T-helper 9 cell (primary cell): ENCODE measurements around the gene TBX20.
"Not testable (repeated sequence)": the region's sequence is repeated elsewhere in the genome, so short reads cannot be mapped to it uniquely, and the experiment has no call there.

ENCODE experiments used
- DNase-seq: peaks from one replicate; pipeline ENCODE4 v3.0.0-alpha.2; 2020

Gene TBX20

DNA sequence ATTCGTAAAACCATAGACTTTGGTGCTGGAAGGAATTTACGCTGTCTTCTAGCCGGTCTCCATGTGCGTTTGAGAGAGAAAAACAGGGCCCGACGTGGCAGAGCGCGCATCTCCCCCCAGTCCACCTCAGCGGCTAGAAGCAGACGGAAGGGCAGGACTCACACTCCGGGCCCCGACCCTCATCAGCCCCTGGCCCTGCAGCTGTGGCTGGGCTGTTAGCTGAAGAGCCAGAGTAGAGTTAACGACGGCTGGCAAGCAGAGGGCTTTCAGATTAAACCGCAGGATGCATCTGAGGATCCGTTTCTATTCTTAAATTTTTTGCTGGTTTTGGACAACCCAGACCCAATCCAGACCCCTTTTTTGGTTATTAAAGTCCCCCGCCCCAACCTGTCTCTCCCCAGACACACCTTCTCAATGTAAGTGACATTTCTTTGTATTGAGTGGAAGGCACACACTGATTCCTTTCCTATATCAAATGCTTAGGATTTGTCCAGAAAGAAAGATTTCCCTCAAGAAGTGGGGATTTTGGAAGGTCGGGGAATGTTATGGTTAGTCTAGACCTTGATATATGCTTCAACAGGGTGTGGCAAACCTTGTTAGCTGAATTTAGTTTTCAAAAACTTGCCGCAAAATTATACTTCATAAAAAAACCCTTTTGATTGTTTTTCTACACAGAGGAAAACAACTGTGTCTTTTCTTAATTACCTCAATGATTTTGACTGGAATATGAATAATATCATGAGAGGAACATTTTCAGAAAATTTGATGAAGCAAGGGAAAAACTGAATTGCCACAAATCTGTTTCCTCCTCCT is 1.7 kb upstream of the TBX20 start:
- DNase-seq, result no peak

DNA sequence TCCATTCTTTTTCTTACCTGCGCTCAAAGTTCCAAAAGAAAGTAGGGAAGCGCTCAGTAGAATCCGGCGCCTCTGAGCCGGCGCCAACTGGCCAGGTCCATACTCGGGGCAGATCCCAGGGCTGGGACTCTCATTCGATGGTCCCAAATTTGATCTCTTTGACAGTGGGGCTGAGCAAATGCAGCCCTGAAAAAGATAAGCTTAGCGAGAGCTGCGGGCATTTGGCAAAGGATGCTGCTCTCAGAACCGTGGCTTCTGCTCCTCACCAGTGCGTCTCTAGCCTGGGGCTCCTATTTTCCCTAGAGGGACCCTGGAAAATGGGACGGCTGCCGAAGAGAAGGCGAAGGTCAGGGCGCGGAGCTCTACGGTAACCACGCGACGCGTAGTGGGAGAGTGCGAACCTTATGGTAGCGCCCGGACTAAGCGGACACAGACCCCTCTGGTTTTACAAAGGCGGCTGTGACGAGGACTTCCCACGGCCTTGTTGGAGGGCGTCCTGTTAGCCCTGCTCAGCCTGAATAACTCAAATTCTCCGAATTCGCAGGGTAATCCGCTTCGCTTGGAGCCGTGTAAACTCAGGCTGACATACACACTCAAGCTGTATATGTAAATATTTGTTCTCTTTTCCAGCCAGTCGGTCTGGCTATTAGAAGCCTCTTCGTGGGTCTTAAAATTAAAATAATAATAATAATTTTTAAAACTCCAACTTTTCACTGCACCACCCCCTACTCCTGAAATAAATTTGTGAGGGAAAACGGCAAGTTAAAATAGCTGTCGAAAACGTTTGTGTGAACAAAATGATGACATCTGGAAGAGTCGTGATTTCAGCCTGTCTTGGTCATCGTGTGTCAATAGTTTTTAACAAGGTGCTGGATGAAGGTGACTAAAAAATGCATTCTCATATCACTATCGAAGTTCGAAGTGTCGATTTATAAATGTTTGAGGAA is 869 bp upstream of the TBX20 start:
- DNase-seq, result no peak

DNA sequence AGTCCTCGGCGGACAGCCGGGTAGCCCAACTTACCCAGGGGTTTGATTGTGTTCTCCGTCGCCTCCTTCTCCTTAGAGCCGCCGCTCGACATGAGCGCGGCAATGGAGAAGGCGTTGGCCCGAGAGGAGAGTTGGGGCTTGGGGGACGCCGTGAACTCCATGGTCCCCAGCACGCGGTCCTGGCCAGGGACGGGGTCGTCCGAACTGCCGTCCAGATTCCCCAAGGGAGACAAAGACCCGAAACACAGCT is 515 bp downstream of the TBX20 start:
- DNase-seq, result no peak

DNA sequence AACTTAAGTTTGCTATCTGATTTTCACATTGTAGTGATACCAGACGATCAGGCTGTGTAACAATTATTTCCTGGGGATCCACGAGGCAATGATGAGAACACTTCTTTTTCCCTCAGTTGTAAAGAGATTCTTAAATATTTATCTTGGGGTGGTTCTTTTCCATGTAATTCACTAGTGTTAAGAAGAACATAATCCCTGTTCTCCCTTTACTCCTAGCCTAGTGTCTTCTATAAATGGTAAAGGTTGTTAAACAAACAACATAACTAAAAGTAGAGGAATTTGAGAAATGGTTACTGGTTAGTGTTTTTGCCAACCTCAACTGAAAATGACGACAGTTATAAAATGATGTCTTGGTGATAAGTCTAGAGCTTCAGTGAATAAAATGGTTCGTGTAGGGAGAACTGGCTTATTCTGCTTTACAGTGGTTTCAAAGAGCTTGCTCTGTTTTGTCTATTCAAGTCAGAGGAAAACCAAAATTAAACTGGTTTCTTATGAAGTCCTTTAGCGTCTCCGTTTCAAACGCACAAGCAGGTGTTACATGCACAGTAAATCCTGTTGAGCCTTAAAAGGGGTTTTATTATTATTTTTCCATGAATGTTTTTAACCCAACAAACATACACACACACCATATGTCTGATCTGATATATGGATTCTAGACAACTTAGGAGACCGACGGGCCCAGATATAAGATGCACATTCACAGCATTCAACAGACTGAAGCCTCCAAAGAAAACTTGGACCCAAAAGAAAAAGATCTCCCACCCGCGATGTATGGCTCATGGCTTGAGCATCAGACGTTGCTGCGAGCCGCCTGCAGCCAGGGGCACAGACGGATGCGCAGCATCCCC is 1.1 kb downstream of the TBX20 start:
- DNase-seq, result no peak

DNA sequence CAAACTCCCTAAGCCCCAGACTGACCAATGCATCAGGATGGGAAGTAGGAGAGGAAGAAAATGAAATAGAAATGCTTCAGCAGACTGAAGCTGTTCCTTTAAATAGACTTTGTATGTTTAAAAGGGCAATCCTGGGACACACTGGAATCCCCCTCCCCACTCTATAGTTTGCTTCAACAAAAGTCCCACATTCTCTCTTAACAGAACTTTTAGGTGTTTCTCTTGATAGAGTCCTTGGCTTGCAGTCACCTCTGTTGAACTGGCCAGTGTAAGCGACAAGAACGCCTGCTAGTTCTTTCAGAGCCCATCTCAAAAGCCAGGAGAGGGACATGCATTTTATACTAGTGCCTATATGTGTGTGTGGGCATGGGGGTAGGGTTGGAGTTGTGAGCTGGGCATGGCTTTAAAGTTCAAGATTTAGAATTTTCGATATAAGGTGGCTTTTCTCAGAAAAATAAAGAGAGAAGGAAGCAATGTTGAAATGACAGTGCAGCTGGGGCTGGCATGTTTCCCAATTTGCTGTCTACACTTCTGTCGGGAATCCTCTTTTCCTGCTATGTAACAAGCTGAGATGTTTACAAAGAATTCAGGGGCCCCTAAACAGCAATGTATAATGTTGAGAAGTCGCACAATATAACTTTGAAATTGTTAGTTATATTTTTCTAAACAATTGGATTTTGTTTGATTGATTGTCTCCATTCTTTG is 2.1 kb downstream of the TBX20 start:
- DNase-seq, result no peak

DNA sequence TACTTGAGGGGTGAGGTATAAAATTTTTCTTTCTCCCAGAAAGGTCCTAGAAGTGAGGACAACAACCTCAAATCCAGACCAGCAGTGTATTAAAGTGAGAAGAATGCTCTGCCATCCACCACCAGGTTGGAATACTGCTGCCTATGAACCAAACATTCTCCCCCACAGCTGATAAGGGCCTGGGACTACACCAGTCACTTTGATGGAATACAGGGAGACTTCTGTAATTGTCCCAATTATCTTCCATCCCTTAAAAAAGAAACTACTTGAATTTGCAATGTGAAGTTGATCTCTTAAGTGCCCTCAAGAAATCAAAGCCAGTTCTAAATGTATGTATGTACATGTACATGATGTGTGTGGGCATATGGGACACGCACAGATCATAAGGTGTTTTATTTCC is 3.0 kb downstream of the TBX20 start:
- DNase-seq, result no peak

DNA sequence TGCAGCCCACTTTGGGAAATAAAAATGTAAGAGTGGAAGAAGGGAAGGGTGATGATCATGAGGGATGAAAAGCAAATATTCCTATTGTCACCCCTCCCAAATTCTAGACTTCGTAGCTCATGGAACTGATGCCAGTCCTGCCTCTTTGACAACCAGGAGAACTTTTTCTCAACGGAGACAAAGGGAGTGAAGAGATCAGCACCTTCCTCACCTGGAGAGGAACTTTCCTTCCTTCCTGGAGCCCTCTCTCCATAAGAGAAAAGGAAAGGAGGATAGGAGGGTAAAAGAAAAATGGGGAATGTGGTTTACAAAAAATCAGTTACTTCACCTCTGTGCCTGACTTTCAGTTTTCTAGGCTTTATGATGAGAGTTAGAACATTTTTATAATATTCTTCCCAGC is 3.4 kb downstream of the TBX20 start:
- no peak for DNase-seq

DNA sequence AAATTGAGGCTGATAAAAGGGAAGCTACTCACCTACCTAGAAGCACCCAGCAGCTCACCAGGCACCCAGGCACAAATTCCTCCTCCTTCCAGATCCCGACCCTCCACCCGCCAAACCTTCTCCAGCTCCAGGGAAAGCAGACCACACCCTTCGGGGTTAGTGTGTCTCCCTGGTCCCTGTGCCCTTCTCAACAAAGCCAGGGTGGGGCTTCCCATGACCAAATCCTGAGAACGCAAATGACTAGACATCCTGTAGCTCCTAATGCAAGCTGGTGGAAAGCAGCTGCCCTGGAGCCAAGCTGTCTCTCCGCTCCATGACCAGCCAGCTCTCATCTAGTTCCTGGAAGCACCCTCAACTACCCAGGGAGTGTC is 4.4 kb downstream of the TBX20 start:
- DNase-seq, result no peak

DNA sequence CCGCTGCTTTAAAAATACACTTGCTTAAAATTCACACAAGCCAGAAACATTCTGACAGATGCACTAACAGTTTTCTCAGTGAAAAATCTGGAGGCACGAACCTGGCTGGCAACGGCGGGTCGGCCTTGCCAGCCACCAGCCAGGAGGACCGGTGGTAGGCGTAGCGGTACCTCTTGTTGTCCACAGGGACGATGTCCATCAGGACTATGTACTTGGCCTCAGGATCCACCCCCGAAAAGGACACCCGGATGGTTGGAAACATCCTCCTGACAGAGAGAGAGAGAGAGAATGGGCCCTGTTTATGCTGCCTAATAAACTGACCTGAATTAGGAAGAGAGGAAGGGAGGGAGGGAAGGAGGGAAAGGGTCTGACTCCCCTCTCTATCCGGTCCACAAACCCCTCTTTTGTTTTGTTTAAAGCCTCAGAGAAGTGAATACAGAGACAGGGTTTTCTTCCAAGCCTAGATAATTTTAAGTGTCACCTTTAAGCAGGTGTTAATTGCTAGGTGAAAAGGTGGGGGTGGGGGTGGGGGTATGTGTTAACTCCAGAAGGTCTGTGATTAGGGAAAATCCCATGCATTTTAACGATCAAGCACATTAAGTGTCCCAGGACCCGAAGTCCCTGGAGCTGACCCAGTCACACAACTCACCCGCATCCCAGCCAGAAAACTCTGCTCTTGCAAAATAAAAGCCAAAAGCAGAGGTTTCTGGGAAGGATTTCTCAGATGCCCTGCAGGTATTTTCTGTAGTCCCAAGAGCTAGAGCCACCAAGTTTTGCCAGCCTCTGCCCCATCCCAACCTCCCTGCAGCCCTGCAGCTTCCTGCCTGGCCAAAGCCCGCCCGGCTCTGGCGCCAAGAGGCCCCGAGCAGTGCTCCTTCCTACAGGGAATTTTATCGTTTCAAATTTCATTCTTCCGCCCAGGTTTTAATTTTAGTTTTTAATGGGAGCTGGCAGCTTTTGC is 5.0 kb downstream of the TBX20 start:
- no peak for DNase-seq

DNA sequence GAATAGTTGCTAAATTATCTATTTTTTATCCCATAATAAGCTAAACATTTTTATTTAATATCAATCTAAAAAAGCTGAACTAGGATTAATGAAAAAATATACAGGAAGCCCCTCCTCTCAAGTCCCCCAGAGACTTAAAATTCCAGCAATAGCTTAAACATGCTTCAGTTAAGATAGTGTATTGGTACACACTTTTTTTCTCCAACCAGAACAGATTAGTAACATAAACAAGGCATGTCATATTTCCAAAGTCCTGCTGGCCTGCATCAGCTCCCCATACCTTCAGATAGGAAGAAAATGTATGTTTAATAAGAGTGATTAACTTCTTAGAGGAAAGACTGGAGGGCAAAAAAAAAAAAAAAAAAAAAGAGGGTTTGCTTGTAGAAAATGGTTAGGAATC is 7.1 kb downstream of the TBX20 start:
- DNase-seq, result no peak

DNA sequence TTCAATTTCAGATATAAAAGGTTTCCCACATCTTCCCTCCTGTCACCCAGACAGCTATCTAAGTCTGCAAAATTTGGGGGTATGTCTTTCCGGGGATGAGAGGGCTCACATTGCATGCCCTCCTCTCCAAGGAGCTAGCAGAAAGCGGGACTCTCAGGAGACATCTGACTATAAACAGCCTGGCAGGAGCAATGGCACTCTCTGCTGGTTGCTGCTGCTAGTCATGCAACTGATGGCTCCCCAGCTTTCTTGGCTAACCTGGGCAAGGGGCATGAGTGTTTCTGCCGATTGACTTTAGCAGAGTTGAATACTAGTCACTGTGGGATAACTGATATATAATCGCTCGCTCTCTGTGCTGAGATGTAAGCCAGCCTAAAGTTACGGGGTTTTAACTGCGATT is 12.0 kb downstream of the TBX20 start:
- no peak for DNase-seq

DNA sequence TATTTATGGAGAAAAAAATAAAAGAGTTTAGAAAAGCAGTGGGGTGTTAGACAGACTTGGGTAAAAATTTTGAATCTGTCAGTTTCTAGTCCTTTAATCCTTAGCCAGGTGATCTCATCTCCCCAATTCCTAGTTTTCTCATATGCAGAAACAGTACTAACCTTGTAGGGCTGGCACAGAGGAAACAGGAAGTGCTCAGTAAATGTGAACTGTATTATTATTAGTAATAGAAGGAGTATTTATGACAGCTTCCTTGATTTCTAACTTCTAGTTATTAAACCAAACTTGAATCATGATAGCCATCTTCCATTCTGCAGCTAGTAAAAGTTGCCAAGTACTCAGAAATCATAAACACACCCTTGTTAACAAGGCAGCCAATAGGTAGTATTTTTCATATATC is 12.5 kb downstream of the TBX20 start:
- no peak for DNase-seq

DNA sequence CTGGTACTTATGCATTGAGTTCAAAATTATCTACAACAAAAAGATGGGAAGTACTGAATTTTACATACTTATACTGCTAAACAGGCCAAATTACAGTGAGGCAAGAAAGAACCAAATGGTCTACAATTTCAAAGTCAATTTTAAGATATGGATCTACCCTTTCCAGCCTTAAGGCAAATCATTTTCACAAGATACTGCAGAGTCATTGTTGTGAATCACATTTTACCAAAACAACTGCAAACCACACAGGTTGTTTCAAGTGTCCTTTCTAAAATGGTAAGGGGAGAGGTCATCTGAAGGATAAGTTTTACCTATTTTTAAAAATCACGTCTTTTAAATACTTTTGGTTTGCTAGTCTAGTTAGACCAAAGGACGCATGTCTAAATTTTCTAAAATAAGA is 12.9 kb downstream of the TBX20 start:
- not testable (repeated sequence) for DNase-seq

DNA sequence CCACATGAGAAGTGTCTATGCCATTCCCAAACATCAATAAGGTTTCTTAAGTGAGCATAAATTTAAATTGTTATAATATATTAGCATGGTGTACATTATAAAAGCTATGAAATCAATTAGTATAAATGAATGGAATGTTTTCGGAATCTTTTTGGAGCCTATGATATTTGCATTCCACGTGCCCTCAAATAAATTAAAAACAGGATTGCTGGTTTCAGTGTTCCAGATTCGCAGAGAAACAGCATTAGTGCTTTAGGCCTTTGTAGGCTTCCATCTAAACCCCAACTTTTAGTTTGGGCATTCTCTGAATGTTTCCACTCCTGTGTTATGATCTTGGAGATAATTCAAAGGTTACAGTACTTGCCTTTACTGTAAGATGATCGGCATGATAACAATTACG is 15.4 kb downstream of the TBX20 start:
- DNase-seq, result not testable (repeated sequence)

DNA sequence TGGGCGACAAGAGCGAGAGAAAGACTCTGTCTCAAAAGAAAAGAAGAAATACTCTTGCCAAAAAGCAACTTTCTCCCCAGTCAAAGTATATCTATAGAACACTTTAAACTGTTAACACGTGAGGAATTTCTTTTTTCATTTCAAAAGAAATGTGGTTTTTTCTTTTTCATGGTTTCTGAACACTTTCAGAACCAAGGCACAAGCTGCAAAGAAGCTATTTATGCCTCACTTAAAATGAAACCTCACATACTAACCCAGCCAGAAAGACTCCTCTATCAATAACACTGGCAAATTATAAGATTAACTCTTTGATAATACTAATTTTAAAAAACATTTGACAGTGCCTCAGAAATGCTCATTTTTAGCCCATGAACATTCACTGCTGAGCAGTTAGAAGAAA is 20.9 kb downstream of the TBX20 start:
- no peak for DNase-seq

DNA sequence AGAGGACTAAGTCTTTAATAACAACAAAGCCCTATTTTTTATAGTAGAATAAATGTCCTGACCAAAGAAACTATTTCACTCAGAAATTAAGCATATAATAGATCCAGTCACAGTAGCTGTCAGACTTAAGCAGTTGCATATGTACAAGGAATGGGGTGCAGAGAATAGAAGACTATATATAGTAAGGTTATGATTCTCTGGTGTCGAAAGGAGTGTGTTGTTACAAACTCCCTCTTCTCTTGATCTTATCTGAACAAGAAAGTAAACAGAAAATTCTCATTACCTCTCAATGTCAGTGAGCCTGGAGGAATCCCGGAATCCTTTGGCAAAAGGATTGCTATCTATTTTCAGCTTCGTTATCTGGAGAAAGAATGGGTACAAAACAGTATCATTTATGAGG is 22.7 kb downstream of the TBX20 start:
- DNase-seq, result not testable (repeated sequence)

DNA sequence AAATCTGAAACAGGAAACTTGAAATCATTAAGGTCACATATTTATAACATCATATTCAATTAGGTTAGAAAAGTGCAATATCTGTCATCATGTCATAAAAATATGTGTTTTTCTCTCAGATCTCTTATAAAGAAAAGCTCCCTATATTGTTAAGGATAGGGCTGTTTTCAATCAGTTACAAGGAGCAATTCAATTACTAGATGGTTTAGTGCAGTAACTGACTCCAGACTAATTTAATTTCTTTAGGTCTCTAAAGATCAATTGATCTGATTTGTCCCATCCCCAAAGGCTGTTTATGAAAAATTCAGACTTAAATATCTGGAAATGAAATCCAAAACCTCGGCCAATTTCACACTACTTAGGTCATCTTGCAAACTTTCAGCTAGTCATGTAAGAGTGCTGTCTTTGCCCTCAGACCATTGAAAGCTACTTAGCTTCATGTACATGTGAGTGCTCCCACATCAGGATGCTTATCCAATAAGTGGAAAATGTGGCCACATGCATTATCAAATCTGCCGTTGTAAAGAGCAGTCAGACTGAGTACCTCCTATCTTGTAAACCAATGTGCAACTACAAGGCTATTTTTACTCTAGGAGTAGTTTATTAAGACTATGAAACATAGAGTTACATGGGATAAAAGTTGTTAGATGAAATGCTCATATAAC is 24.7 kb downstream of the TBX20 start:
- DNase-seq, result not testable (repeated sequence)

DNA sequence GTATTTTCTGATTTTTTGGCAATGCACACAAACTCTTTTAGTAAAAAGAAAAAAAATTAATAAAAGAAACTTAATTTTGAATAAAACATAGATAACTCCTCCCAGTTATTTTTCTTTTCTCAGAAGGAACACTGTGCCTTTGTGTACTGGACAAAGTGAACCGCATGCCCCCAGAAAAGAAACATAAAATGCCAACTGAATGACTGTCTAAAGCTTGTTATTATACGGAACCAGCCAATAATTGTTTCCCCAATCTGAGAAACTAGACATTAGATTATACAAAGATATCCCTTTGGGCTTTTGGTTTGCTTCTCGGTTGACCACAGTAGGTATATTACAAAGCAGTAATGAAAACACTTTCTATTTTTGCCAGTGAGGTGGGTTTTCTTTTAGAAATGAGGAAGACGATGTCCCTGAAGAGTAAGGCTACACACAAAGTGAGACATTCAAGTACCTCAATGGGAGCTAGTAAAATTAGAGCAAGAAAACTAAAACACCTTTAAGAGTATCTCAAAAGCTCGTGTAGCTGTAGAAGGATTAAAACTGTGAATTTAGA is 25.3 kb downstream of the TBX20 start:
- not testable (repeated sequence) for DNase-seq

DNA sequence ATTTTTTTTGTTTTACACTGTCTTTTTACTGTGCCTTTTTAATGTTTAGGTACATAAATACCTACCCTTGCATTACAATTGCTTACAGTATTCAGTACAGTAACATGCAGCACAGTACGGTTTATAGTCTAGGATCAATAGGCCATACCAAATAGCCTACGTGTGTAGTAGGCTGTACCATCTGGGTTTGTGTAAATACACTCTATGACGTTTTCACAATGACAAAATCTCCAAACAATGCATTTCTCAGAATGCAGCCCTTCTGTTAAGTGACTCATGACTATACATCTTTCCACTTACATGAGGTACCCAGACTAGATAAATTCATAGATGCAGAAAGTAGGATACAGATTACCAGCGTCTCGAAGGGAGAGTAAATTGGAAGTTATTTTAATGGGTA is 26.5 kb downstream of the TBX20 start:
- DNase-seq, result not testable (repeated sequence)

DNA sequence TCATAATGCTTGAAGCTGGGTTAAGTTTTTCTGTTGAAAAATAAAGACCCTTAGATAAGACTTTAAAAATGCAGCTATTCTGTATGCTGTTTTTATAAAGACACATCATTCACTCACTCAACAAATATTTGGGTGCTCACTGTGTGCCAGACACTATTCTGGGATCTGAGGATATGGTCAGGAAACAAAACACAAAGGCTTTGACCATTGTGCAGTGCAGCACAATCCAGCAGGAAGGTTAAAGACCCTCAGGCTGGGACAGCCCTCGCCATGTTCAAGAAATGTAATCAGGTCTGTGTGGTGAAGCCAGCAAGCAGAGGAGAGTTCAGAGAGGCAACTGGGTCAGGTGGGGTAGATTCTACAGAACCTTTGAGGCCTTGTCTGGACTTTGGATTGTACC is 31.5 kb downstream of the TBX20 start:
- DNase-seq, result not testable (repeated sequence)

DNA sequence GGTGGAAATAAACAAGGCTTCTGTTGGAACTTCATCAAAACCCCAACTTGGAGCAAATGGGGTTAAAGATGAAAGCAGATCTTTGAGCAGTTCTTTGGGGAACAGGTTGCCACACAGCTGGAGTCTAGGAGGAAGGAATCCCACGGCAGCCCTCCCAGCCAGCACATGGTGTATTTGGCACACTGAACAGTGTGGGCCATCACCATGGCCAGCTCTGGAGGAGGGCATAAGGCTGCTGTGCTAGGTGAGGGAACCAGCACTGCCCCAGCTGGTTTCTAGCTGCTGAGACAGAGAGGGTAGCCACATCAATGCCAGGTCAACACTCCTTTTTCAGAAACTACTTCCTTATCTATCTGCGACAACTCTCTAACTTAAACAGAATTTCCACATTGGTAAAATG is 33.7 kb downstream of the TBX20 start:
- DNase-seq, result not testable (repeated sequence)
